Omental fat pad (tissue), 4 donors: ENCODE data around the gene BANF1. TPM values are rescaled to one million over a fixed set of nuclear protein-coding genes. Genes with fewer than 3 reads are reported as not detected.

Experiments
- ATAC-seq: fragments of 150-250 bp; one replicate; pipeline ENCODE4 v1.9.1; 2016; ENCODE audit warnings: mild to moderate bottlenecking, moderate library complexity; ENCODE audit not compliant: low FRiP score
- DNase-seq: peaks from one replicate; pipeline ENCODE4 v3.0.0-alpha.2; 2019; ENCODE audit warnings: low spot score
- total RNA-seq, 4 donors: library from RNA; depleted of rRNA; stranded (reverse); fragments of >200 nt; gene quantifications; one replicate each; pipeline ENCODE4 v1.1.0, GENCODE V29; 2016
- TF ChIP-seq, protein P1 (sequence below), 3 donors: fragments of 450-650 bp; IDR thresholded peaks; one replicate each; pipeline ENCODE4 v1.5.1; 2016 to 2017; ENCODE audit warnings: antibody characterized with exemption in 3 of 3, mild to moderate bottlenecking in 3 of 3, moderate library complexity in 2 of 3

Gene BANF1
- total RNA-seq, 4 donors from 2014 or later = 24.6 to 40.8 (median 33.0) TPM

DNA sequence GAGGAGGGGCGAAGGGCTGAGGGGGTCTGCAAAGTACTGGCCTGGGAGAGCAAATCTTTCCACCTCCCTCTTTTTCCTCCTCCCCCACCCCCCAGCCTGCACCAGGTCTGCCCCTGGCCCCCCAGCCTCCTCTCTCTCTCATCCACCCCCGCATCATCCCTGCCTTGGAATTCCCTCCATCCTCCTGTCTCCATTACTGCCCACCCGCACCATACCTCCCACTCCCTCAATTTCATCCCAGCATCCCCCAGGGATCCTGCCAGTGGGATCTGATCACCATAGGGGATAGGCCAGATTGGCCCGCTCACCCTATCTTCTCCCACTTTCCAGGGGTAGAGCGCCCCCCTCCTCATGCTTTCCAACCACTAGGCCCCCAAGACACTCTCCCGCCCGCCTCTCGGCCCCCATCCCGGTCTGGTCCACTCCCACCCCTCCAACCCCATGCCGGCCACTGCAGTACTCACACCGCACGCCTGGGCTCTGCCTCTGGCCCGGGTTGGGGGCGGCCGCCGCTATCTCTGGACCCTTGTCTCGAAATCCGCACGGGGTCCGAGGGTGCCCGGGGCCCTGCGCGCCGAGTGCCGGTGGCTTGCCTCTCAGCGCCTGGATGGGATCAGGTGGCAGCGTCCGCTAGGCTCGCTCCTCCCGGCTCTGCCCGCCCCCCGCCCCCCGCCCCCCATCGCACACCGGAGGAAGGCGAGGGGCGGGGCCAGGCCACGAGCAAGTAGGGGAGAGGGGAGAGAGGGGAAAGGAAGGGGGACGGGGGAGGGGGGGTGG lies 46.4 kb downstream of the BANF1 start, which contains the start of gene GAL3ST3:
TSS of gene GAL3ST3 (minus strand) at position 615 of the 777 bp plus-strand sequence. CDS start 3,746 bp downstream, outside the sequence.
- ATAC-seq = no peak
- no peak for DNase-seq
- TF ChIP-seq, protein P1, sequence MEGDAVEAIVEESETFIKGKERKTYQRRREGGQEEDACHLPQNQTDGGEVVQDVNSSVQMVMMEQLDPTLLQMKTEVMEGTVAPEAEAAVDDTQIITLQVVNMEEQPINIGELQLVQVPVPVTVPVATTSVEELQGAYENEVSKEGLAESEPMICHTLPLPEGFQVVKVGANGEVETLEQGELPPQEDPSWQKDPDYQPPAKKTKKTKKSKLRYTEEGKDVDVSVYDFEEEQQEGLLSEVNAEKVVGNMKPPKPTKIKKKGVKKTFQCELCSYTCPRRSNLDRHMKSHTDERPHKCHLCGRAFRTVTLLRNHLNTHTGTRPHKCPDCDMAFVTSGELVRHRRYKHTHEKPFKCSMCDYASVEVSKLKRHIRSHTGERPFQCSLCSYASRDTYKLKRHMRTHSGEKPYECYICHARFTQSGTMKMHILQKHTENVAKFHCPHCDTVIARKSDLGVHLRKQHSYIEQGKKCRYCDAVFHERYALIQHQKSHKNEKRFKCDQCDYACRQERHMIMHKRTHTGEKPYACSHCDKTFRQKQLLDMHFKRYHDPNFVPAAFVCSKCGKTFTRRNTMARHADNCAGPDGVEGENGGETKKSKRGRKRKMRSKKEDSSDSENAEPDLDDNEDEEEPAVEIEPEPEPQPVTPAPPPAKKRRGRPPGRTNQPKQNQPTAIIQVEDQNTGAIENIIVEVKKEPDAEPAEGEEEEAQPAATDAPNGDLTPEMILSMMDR (IDR thresholded peaks at IDR 0.05) = no peak

DNA sequence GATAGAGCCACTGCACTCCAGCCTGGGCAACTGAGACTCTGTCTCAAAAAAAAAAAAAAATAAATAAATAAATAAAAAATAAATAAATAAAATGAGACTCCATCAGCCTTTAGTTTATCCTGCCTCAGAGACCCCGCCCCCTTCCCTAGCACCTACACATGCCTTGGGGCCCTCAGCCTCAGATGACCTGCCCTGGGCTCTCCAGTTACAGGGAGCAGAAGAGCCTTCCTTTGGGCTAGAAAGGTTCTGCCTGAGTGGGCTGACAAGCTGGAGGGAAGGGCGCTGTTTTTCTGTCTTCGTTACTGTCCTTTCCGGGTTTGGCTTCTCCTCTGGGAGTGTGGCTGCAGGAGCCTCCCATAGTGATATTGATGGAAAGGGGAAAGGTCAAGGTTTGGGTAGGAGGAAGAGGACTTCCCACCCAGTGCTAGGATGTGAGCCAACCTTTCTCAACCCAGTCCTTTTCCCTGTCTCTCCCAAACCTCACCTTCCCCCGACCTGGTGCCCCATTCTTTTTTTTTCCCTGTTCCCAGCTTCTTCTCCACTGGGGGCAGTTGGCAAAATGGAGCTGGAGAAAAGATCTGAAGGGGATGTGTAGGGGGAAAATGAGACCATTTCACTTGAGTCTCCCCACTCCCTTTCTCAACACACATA lies 48.4 kb downstream of the BANF1 start:
- ATAC-seq = no peak
- DNase-seq = no peak
- TF ChIP-seq, protein P1 (IDR thresholded peaks at IDR 0.05) = no peak

DNA sequence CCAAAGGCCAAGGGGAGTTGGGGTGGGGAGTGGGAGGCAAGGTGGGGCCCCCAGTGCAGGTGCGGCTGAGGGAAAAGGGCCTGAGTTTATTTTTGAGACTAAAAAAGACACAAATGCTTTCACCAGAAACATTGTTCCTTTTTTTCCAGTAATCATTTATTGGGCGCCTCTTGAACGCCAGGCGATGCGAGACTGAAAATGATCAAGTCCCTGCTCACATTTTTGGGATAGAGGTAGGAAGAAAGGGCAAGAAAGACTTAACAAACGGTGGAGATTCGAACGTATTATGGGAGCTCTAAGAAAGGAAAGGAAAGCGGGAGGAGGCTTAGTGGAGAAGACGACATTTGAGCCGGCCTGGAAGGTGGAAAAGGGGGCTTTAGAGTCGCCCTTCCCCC lies 49.1 kb downstream of the BANF1 start:
- TF ChIP-seq, protein P1 (IDR thresholded peaks at IDR 0.05) = no peak
- ATAC-seq (no peak), DNase-seq (no peak)

DNA sequence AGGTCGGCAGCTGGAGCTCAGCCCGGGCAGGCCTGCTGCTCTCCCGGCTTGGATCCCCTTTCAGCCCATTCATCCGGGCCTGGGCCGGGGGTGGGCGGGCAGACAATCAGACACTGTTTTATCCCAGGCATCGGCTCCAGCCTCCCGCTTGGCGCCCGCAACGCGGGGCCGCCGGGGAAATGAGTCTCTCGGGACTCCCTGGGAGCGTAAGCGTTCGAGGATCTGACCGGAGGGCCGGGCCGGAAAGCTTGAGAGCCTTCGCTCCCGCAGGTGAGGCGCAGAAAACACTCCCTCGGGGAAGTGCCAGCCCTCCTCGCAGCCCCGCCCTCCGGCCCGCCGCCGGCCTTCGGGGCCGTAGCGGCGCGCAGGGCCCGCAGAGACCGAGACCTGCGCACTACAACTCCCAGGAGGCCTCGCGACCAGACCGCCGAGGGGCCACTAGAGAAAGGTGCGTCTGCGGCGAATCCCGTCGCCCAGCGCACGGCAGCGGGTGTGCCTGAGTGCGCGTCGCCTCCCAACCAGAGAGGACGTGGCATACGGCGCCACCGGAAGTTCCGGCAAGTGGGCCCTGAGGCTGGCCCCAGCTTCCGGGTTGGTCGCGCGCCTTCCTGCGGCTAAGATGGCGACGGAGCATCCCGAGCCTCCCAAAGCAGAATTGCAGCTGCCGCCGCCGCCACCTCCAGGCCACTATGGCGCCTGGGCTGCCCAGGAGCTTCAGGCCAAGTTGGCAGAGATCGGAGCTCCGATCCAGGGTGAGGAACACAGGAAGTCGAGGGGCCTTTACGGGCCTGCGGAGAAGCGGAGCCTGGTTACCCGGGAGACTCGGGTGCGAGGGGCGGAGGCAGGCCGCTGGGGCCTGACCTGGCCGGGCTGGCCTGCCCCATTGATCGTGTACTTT lies 49.7 kb downstream of the BANF1 start, which contains the start of gene SF3B2:
TSS of gene SF3B2 (plus strand) at position 599 of the 898 bp plus-strand sequence. CDS start at position 620, 21 bp downstream.
- DNase-seq (peak; percentile 82), ATAC-seq (peak; percentile 99)
- TF ChIP-seq, protein P1 (IDR thresholded peaks at IDR 0.05) = no peak

DNA sequence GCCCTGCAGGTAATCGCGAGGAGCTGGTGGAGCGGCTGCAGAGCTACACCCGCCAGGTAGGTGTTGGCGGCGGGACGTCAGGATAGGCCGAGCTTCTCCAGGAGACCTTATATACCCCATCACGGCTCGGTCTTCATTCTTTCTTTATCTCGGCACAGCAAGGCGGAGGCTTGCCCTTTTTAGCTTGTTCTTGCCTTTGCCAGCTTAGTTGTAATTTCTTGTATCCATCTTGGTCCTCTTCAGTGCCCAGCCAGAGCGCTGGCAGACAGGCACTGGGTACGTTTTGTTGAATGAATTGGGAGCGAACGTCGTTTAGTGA lies 50.3 kb downstream of the BANF1 start:
- DNase-seq (no peak), ATAC-seq (no peak)
- TF ChIP-seq, protein P1 (IDR thresholded peaks at IDR 0.05) = no peak

Other genes with a start within 250 kb of the BANF1 start
- gene AP5B1, start 221.5 kb upstream of the BANF1 start, total RNA-seq = 10 to 100 TPM; 15.4 to 32.8 (median 30.9) TPM
- gene OVOL1, start 215.4 kb upstream of the BANF1 start, total RNA-seq = not detected
- gene SNX32, start 168.5 kb upstream of the BANF1 start, total RNA-seq = 1 to 10 TPM in 2 of 4 donors, under 1 TPM in 2; 0.79 to 1.6 (median 1.1) TPM
- 100 to 1,000 TPM; 485 to 798 (median 586) TPM for gene CFL1, start 144.3 kb upstream of the BANF1 start, total RNA-seq
- 10 to 100 TPM; 25.9 to 60.8 (median 28.8) TPM for gene MUS81, start 142.1 kb upstream of the BANF1 start, total RNA-seq
- gene EFEMP2, start 129.7 kb upstream of the BANF1 start, total RNA-seq = 10 to 100 TPM; 39.4 to 81.8 (median 66.1) TPM
- gene CTSW, start 122.7 kb upstream of the BANF1 start, total RNA-seq = 1 to 10 TPM; 1.6 to 3.9 (median 2.8) TPM
- 10 to 100 TPM; 48.8 to 66.4 (median 54.6) TPM for gene FIBP, start 114.0 kb upstream of the BANF1 start, total RNA-seq
- gene CCDC85B, start 111.8 kb upstream of the BANF1 start, total RNA-seq = 10 to 100 TPM; 40.2 to 85.9 (median 59.4) TPM
- 100 to 1,000 TPM in 2 of 4 donors, 10 to 100 TPM in 1, 1 to 10 TPM in 1; 2.8 to 223 (median 57.0) TPM for gene FOSL1, start 102.1 kb upstream of the BANF1 start, total RNA-seq
- 10 to 100 TPM; 14.0 to 18.8 (median 17.5) TPM for gene C11orf68, start 83.4 kb upstream of the BANF1 start, total RNA-seq
- gene DRAP1, start 83.1 kb upstream of the BANF1 start, total RNA-seq = 10 to 100 TPM; 53.0 to 88.6 (median 72.5) TPM
- under 1 TPM in 1 of 4 donors, not detected in 3; 0.24 TPM for gene TSGA10IP, start 57.0 kb upstream of the BANF1 start, total RNA-seq
- 10 to 100 TPM; 22.5 to 62.4 (median 47.1) TPM for gene SART1, start 40.8 kb upstream of the BANF1 start, total RNA-seq
- gene EIF1AD, start 346 bp upstream of the BANF1 start, total RNA-seq = 10 to 100 TPM; 24.6 to 58.2 (median 28.8) TPM
- 1 to 10 TPM in 2 of 4 donors, not detected in 2; 1.6 to 6.2 TPM for gene CST6, start 9.5 kb downstream of the BANF1 start, total RNA-seq
- under 1 TPM in 2 of 4 donors, not detected in 2; 0.24 to 0.69 TPM for gene CATSPER1, start 24.0 kb downstream of the BANF1 start, total RNA-seq
- gene GAL3ST3, start 46.7 kb downstream of the BANF1 start, total RNA-seq = 1 to 10 TPM in 1 of 4 donors, under 1 TPM in 1, not detected in 2; 0.19 to 1.2 TPM
- gene SF3B2, start 49.9 kb downstream of the BANF1 start, total RNA-seq = 100 to 1,000 TPM in 3 of 4 donors, 10 to 100 TPM in 1; 98.9 to 173 (median 140) TPM
- 10 to 100 TPM; 24.5 to 41.1 (median 38.0) TPM for gene PACS1, start 67.8 kb downstream of the BANF1 start, total RNA-seq